Measurements from ENCODE around the gene GPR17.

Gene GPR17

GRCh38 chr2:127655209-127656073, 9.5 kb downstream of the GPR17 start:
- ATAC-seq: no peak

GRCh38 chr2:127656569-127657231, 10.7 kb downstream of the GPR17 start:
- no peak for ATAC-seq

- ATAC-seq: no peak
Measured at GRCh38 chr2:127657232-127657595, 11.3 kb downstream of the GPR17 start.

GRCh38 chr2:127658146-127658545, 12.2 kb downstream of the GPR17 start:
- ATAC-seq: no peak

GRCh38 chr2:127658641-127659407, 12.9 kb downstream of the GPR17 start:
- no peak for ATAC-seq

- ATAC-seq: no peak
Measured at GRCh38 chr2:127659408-127660290, 13.7 kb downstream of the GPR17 start.

GRCh38 chr2:127660291-127660578, 14.3 kb downstream of the GPR17 start:
- no peak for ATAC-seq

GRCh38 chr2:127661072-127661649, 15.2 kb downstream of the GPR17 start:
- no peak for ATAC-seq

GRCh38 chr2:127661949-127662510, 16.1 kb downstream of the GPR17 start:
- ATAC-seq: no peak

GRCh38 chr2:127662937-127663565, 17.1 kb downstream of the GPR17 start:
- ATAC-seq: no peak

- ATAC-seq: no peak
Measured at GRCh38 chr2:127663566-127664064, 17.7 kb downstream of the GPR17 start.

- ATAC-seq: no peak
Measured at GRCh38 chr2:127664065-127664894, 18.3 kb downstream of the GPR17 start.

- ATAC-seq: no peak
Measured at GRCh38 chr2:127664895-127665225, 18.9 kb downstream of the GPR17 start.

GRCh38 chr2:127665267-127665893, 19.4 kb downstream of the GPR17 start:
- ATAC-seq: no peak

GRCh38 chr2:127669056-127669455, 23.1 kb downstream of the GPR17 start:
- ATAC-seq: no peak

- no peak for ATAC-seq
Measured at GRCh38 chr2:127670055-127670956, 24.4 kb downstream of the GPR17 start.

GRCh38 chr2:127670957-127671290, 25.0 kb downstream of the GPR17 start:
- no peak for ATAC-seq

- no peak for ATAC-seq
Measured at GRCh38 chr2:127671557-127672302, 25.8 kb downstream of the GPR17 start.

Data from activated CD4-positive, CD25-positive, alpha-beta regulatory T cell treated with anti-CD3 and anti-CD28 coated beads, Interleukin-2, amount 50 U/mL, for 24 hours (primary cell).